Fibroblast of lung (primary cell): Measurements from ENCODE around the gene TEDC1. TPM values are rescaled to one million over a fixed set of nuclear protein-coding genes. Genes with fewer than 3 reads are reported as not detected.

Experiments
- DNase-seq, 2 donors: peaks; one replicate each; pipeline versions ENCODE4 v3.0.0 to v3.0.0-alpha.2; 2010; ENCODE audit warnings: low read depth in 2 of 2
- H2AFZ ChIP-seq: 2 replicates; pipeline ENCODE4 v1.5.1; 2012; ENCODE audit warnings: low read length, control low read depth, inconsistent platforms
- H3K27ac ChIP-seq: 2 replicates; pipeline ENCODE4 v1.5.1; 2011; ENCODE audit warnings: low read length, control low read depth; ENCODE audit not compliant: insufficient read depth
- H3K27me3 ChIP-seq: 2 replicates; pipeline ENCODE4 v1.5.1; 2011; ENCODE audit warnings: mild to moderate bottlenecking, low read length; ENCODE audit not compliant: control insufficient read depth, insufficient read depth
- H3K36me3 ChIP-seq: 2 replicates; pipeline ENCODE4 v1.5.1; 2011; ENCODE audit warnings: low read length; ENCODE audit not compliant: control insufficient read depth, insufficient read depth
- H3K4me1 ChIP-seq: 2 replicates; pipeline ENCODE4 v1.5.1; 2011; ENCODE audit warnings: low read length; ENCODE audit not compliant: control insufficient read depth, insufficient read depth; ENCODE audit errors: extremely low read depth
- H3K4me2 ChIP-seq: 2 replicates; pipeline ENCODE4 v1.5.1; 2011; ENCODE audit warnings: low read length, control low read depth; ENCODE audit not compliant: insufficient read depth; ENCODE audit errors: extremely low read depth
- H3K4me3 ChIP-seq, 4 experiments: fragments of 200-600 bp in 1 of 4; sonication (generic) in 1 of 4; replicated peaks in 1 of 4; 2 replicates each; pipeline ENCODE4 v1.5.1; 2011 to 2016; ENCODE audit warnings: low read length in 4 of 4, low read depth in 3 of 4, mild to moderate bottlenecking in 3 of 4, control low read depth in 2 of 4, inconsistent platforms in 1 of 4, mixed read lengths in 1 of 4; ENCODE audit not compliant: insufficient read depth in 1 of 4; ENCODE audit errors: control extremely low read depth in 1 of 4
- H3K79me2 ChIP-seq: 2 replicates; pipeline ENCODE4 v1.5.1; 2012; ENCODE audit warnings: mild to moderate bottlenecking, low read length, inconsistent platforms; ENCODE audit not compliant: control insufficient read depth, insufficient read depth
- H3K9ac ChIP-seq: 2 replicates; pipeline ENCODE4 v1.5.1; 2011; ENCODE audit warnings: mild to moderate bottlenecking, low read length, control low read depth; ENCODE audit not compliant: insufficient read depth
- H3K9me3 ChIP-seq: 2 replicates; pipeline ENCODE4 v1.5.1; 2012; ENCODE audit warnings: low read depth, low read length; ENCODE audit not compliant: control insufficient read depth, insufficient read depth
- H4K20me1 ChIP-seq: 2 replicates; pipeline ENCODE4 v1.5.1; 2011; ENCODE audit warnings: low read length; ENCODE audit not compliant: control insufficient read depth, insufficient read depth; ENCODE audit errors: extremely low read depth
- EZH2 ChIP-seq: IDR thresholded peaks from 2 replicates; pipeline ENCODE4 v1.5.1; 2012; ENCODE audit warnings: low read length, control low read depth, mild to moderate bottlenecking; ENCODE audit errors: missing control alignments
- polyA plus RNA-seq, 2 donors: library from polyadenylated mRNA; depleted of rRNA in 1 of 2; stranded (reverse) in 1 of 2; unstranded in 1 of 2; fragments of >200 nt; gene quantifications; 2 replicates each; pipeline ENCODE4 v1.2.1, GENCODE V29; 2011 to 2012; ENCODE audit warnings: missing spikeins in 1 of 2
- total RNA-seq: library from RNA; depleted of rRNA; stranded (reverse); fragments of >200 nt; gene quantifications from 2 replicates; pipeline ENCODE4 v1.2.1, GENCODE V29; 2014
- TF ChIP-seq, protein P1 (sequence below), 2 donors: IDR thresholded peaks in 1 of 2; conservative IDR thresholded peaks in 1 of 2; 1 replicate in 1 of 2; 2 replicates in 1 of 2; pipeline ENCODE4 v1.5.1; 2011 to 2012; ENCODE audit warnings: low read length in 2 of 2, control low read depth in 1 of 2, inconsistent platforms in 1 of 2, low read depth in 1 of 2, mild to moderate bottlenecking in 1 of 2

TEDC1 gene
- total and polyA plus RNA-seq, 2 donors (not counting 1 experiment from before 2014, with no cell fraction given): 0.69 to 2.5 TPM

GRCh38 chr14:105466531-105467248 is 24.4 kb upstream of the TEDC1 start:
- no peak overlapping the region for H2AFZ ChIP-seq
- no peaks in the 10 kb centered on the region for H4K20me1 ChIP-seq
- H3K4me3 ChIP-seq: no peak overlapping the region
- H3K36me3 ChIP-seq: peaks cover 32% of the 10 kb centered on the region
- no peak overlapping the region for H3K4me2 ChIP-seq
- no peak for TF ChIP-seq EZH2
- no peaks in the 10 kb centered on the region for H3K27me3 ChIP-seq
- H3K4me1 ChIP-seq: peaks cover 9% of the 10 kb centered on the region
- DNase-seq: no peak
- H3K9me3 ChIP-seq: no peaks in the 10 kb centered on the region
- no peaks in the 10 kb centered on the region for H3K79me2 ChIP-seq
- H3K27ac ChIP-seq: no peak overlapping the region
- H3K9ac ChIP-seq: no peak overlapping the region

GRCh38 chr14:105467249-105467941 is 23.7 kb upstream of the TEDC1 start:
- no peaks in the 10 kb centered on the region for H3K9me3 ChIP-seq
- peaks cover 12% of the 10 kb centered on the region for H3K4me1 ChIP-seq
- no peak for DNase-seq
- no peaks in the 10 kb centered on the region for H3K27me3 ChIP-seq
- no peaks in the 10 kb centered on the region for H4K20me1 ChIP-seq
- TF ChIP-seq EZH2: no peak
- TF ChIP-seq, protein P1, sequence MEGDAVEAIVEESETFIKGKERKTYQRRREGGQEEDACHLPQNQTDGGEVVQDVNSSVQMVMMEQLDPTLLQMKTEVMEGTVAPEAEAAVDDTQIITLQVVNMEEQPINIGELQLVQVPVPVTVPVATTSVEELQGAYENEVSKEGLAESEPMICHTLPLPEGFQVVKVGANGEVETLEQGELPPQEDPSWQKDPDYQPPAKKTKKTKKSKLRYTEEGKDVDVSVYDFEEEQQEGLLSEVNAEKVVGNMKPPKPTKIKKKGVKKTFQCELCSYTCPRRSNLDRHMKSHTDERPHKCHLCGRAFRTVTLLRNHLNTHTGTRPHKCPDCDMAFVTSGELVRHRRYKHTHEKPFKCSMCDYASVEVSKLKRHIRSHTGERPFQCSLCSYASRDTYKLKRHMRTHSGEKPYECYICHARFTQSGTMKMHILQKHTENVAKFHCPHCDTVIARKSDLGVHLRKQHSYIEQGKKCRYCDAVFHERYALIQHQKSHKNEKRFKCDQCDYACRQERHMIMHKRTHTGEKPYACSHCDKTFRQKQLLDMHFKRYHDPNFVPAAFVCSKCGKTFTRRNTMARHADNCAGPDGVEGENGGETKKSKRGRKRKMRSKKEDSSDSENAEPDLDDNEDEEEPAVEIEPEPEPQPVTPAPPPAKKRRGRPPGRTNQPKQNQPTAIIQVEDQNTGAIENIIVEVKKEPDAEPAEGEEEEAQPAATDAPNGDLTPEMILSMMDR (conservative IDR thresholded peaks at IDR 0.05 in 1 of 2, IDR thresholded peaks at IDR 0.05 in 1 of 2; ENCODE audit: low read depth in 1 of 2, low read length in 2 of 2): no peak
- no peaks in the 10 kb centered on the region for H3K79me2 ChIP-seq
- H3K9ac ChIP-seq: no peak overlapping the region
- H3K4me3 ChIP-seq: no peak overlapping the region
- no peak overlapping the region for H2AFZ ChIP-seq
- no peak overlapping the region for H3K4me2 ChIP-seq
- H3K36me3 ChIP-seq: peaks cover 32% of the 10 kb centered on the region
- H3K27ac ChIP-seq: no peak overlapping the region

GRCh38 chr14:105467942-105468471 is 23.0 kb upstream of the TEDC1 start:
- H3K36me3 ChIP-seq: peaks cover 29% of the 10 kb centered on the region
- no peak overlapping the region for H3K4me3 ChIP-seq
- H3K4me2 ChIP-seq: no peak overlapping the region
- H4K20me1 ChIP-seq: no peaks in the 10 kb centered on the region
- no peak for DNase-seq
- peaks cover 14% of the 10 kb centered on the region for H3K4me1 ChIP-seq
- TF ChIP-seq, protein P1 (conservative IDR thresholded peaks at IDR 0.05 in 1 of 2, IDR thresholded peaks at IDR 0.05 in 1 of 2; ENCODE audit: low read depth in 1 of 2, low read length in 2 of 2): no peak
- no peak for TF ChIP-seq EZH2
- H3K79me2 ChIP-seq: no peaks in the 10 kb centered on the region
- H3K27me3 ChIP-seq: no peaks in the 10 kb centered on the region
- no peak overlapping the region for H3K9ac ChIP-seq
- no peaks in the 10 kb centered on the region for H3K9me3 ChIP-seq
- no peak overlapping the region for H2AFZ ChIP-seq
- no peak overlapping the region for H3K27ac ChIP-seq
